G401.6 (cell line): ENCODE measurements around the gene PEX11A.
"Not testable (repeated sequence)": the region's sequence is repeated elsewhere in the genome, so short reads cannot be mapped to it uniquely, and the experiment has no call there.

Experiments
- FAIRE-seq: peaks from 2 replicates; lab custom pipeline; 2012; peaks lifted over from hg19 to GRCh38; lab: Jason Lieb, UNC

Gene PEX11A, protein sequence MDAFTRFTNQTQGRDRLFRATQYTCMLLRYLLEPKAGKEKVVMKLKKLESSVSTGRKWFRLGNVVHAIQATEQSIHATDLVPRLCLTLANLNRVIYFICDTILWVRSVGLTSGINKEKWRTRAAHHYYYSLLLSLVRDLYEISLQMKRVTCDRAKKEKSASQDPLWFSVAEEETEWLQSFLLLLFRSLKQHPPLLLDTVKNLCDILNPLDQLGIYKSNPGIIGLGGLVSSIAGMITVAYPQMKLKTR

DNA sequence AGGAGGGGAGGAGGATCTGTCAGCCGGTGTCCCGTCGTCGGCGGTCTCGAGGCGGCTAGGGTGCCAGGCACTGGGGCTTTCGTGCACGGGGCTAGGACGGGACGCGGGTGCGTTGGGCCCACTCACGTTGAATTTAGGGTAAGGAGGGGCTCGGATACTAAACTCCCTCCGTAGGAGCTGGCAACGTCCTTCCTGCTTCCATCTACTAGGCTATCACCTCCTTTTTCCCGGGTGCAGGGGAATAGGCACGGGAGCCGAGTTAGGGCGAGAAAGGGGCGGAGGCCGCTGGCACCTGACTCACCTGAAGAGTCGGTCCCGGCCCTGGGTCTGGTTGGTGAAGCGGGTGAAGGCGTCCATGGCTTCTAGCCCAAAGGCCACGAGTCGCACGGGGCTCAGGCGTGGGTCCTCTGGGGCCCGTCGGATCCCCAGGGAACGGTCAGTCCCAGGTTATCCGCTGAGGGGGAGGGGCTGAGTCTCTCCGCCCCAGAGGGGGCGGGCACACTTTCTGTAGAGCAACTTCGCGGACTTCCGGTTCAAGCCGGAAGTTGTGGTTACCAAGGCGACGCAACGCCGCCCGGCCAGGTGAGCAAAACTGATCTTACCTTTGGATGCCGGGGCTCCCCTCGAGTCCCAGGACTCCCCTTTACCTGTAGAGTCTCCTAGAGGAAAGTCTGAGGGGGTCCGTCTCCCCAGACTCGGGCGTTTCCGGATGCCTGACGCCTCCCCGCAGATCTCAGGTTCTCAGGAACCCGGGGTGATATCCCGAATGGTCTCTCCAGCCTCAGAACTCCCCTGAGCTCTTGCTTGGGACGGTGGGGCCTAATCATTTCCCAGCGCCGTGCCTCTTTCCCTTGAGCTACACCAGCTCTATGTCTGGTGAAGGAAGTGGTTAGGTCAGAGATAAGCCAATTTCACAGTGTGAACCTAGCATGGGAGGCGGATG, at the start of gene PEX11A, which contains the start of gene WDR93:
Gene PEX11A, minus strand, starts transcription at position 479 of the 943 bp plus-strand sequence. Its CDS starts 122 bp downstream, at position 357.
Gene WDR93, plus strand, starts transcription at position 536 of the 943 bp plus-strand sequence. CDS start 10,936 bp downstream, outside the sequence.
- FAIRE-seq, result peak; percentile 57

DNA sequence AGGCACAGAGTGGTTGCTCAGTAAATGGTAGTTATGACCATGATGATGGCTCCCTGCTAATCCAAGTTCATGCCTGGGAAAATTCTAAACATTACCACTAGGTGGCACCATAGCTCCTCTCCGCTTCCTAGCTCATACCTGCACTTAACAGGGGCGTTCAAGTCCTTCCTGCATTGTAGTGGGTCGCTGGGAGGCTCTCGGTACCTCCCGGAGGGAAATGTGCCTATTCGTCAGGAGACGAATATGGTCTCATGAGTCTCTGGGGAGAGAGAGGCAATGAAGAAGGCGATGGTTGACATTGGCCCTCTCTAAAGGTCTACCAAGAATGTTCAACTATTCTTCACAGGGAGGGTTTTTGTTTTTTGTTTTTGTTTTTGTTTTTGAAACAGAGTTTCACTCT, 49.6 kb upstream of the PEX11A start:
- FAIRE-seq, result peak; percentile 90

DNA sequence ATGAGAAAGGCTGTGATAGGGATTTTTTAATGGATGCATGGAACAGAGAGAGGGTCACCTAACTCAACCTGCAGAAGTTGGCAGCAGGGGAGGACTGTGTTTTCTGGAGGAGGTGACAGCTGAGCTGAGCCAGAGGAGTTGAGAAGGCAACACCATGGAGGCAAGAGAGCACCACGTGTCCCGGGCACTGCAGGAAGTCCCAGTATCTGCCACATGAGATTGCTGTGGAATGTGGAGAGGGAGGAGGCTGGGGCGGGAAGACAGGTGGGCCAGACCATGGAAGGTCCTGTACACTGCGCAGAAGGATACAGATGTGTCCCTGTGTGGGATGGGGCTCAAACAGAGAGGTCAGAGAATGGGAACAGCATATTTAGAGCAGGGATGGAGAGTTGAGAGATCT, 45.2 kb upstream of the PEX11A start:
- FAIRE-seq, result no peak

DNA sequence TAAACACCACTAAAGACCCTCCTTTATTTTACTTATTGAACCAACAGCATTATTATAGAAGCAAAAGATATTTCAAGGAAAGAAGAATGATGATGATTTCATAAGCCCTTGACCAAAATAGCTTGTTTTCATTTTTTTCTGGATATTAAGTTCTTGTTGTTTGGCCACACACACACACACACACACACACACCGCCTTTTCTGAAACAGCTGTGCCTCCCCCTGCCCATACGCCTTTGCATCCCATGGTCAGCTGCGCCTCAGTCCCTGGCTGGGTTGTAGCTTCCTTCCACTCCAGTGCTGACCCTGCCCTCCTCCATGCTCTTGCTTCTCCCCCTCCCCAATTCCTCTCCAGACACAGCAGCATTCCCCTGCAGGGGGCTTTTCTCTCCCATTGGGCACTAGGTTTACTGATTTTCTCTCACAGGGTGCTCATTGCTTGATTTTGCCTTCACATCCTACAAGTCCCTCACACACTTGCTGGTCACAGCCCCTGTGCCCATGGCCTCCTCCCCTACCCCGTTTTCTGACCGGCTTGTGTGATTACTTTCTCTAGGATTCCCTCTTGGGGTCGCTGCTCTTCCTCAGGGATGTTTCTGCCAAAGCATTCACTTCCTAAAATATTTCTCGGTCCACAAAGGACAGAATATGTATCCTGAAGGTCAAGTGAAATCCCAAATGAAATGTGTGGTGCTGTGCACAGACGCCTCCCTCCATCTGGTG, 42.1 kb upstream of the PEX11A start:
- no peak for FAIRE-seq

DNA sequence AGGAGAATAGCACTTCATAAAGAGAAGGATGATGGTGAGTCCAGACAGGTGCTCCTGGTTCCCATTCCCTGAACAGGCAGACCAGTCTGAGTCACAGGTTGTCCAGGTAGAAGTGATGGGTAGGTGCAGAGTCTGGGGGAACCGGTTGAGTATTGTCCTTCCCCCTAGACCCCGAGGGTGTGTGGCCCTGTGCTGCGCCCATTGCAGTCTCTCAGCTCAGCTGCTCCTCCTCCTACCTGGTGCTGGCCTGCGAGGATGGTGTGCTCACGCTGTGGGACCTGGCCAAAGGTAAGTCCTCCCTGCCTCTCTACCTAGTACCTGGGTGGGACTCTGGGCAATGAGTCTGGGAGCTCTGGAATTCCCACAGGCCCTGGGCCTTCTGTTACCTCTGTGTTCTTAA, 40.7 kb upstream of the PEX11A start:
- FAIRE-seq, result no peak

DNA sequence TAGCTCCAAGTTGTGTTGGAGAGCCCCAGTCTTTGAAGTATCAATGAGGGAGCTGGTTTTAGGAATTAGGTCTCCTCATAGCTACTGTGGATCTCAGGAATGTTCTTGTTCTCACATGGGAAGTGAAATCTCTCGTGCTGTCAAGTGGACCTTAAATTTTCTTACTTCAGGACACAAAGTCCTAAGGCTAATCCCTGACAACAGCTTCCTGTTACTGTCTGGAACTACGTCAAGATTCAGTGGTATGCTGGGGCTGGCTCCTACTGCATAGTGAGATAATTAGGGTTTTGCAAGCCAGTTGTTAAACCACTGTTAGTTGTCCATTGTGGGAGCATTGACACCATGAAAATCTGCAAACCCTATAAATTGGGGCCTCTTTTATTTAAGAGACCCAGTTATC, 37.7 kb upstream of the PEX11A start:
- no peak for FAIRE-seq

DNA sequence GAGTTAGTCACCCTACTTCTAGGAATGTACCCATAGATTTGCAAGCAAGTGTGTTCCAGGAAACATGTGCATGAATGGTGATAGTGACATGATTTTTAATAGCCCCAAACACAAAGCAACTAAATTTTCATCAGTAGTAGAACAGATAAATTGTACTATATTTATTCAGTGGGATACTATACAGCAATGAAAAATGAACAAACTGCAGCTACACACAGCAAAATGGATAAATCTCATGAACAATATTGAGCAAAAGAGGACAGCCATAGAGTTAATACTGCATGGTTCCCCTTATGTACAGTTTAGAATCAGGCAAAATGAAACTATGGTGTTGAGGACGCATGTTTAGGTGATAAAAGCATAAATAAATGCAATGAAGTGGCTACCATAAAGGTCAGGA, 34.5 kb upstream of the PEX11A start:
- no peak for FAIRE-seq

DNA sequence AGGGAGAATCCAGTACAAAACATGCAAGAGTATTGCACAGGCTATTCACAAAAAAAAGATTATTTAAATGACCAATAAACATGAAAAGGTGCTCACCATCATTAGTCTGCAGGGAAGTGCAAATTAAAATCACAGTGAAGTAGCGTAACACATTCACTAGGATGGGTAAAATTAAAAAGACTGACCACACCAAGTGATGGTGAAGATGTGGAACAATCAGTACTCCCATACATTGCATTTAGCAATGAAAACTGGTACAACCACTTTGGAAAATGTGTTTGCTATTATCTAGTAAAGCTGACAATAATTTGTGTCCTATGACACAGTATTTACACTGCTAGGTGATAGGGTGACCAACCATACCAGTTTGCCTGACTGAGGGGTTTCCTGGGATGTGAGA, 34.1 kb upstream of the PEX11A start:
- no peak for FAIRE-seq

DNA sequence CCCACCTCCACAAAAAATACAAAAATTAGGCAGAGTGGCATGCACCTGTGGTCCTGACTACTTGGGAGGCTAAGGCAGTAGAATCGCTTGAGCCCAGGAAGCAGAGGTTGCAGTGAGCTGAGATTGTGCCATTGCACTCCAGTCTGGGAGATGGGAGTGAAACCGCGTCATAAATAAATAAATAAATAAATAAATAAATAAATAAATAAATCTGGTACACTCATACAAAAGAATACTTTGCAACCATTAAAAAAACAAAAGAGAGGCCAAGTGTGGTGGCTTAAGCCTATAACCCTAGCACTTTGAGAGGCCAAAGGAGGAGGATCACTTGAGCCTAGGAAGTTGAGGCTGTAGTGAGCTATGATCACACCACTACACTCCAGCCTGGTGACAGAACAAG, 32.5 kb upstream of the PEX11A start:
- FAIRE-seq, result no peak

DNA sequence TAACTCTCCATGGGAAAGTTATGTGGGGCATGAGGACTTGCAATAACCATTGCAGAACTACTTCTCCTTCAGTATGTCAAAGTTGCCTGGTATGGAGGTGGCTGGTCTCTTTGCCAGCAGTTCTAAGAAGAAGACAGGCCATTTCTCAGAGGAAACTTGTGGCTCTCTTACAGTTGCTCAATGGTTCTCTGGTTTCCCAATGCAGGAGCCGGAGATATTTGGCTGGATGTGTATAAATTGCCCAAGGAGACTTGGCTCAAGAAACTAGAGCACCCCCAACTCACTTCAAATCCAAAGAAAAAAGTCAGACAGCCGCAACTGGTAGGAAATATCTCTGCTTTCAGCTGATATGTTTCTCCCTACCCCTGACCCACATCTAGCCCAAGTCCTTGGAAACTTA, 24.2 kb upstream of the PEX11A start:
- no peak for FAIRE-seq

DNA sequence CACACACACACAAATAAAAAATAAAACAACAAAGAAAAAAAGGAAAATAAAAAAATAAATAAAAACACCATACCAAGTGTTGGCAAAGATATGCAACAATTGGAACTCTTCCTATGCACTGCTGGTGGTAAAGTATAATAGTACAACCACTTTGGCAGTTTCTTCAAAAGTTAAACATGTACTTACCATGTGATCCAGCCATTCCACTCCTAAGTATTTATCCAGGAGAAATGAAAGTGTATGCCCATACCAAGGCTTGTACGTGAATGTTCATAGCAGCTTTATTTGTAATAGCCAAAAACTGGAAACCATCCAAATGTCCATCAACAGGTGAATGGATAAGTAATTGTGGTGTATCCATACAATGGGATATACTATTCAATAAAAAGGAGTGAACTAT, 17.0 kb upstream of the PEX11A start:
- no peak for FAIRE-seq

DNA sequence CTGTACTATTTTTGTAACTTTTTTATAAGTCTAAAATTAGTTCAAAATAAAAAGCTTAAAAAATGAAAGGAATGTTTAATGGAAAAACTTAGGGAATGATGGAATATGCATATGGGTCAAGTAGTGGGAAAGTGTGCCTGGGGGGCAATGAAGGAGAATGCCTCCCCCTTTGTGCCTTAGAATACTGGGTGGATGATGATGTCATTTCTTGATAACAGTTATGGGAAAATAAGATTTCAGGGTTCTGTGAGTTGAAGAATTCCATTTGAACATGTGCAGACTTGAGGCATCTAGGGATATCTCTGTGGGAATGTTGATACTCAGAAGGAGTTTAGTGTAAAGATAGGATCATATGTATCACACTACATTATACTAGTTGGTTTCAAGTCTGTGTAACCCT, 13.9 kb upstream of the PEX11A start:
- FAIRE-seq, result no peak

DNA sequence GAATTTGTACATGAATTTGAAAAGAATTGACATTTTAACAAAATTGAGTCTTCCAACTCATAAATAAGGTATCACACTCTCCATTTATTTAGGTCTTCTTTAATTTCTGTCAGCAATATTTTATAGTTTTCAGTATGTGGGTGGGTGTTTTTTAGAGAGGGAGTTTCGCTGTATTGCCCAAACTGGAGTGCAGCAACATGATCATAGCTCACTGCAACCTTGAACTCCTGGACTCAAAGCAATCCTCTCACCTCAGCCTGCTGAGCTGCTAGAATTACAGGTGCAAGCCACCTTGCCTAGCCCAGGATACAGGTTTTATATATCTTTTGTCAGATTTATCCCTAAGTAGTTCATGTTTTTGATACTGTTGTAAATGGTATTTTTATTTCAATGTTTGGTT, 4.6 kb upstream of the PEX11A start:
- FAIRE-seq, result no peak

DNA sequence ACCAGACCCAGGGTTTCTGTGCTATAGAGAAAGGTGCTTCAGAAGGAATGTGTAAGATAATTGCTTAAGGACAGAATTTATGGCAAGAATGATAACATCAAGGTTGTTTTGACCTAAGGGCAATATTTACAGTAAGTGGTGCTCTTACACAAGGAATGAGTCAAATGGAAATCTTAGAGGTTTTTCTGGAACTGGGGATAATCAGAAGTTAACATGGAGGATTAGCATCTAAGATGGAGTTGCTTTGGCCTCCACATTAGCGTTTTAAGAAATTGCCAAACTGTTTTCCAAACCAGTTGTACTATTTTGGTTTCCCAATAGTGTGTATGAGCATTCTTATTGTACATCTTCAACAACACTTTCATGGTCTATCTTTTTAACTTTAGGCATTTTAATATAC, 3.1 kb upstream of the PEX11A start:
- no peak for FAIRE-seq

DNA sequence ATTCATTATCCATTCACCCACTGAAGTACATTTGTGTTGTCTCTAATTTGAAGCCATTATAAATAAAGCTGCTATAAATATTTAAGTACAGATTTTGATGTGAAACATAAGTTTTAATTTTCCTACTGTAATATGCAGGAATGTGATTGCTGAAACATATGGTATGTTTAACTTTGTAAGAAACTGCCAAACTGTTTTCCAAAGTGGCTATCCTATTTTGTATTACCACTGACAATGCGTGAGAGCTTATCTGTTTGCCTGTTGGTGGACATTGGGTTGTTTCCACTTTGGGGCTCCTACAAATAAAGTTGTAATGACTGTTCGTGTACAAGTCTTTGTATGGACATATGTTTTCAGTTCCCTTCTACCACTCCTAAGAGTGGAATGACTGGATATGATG, 2.5 kb upstream of the PEX11A start:
- no peak for FAIRE-seq

DNA sequence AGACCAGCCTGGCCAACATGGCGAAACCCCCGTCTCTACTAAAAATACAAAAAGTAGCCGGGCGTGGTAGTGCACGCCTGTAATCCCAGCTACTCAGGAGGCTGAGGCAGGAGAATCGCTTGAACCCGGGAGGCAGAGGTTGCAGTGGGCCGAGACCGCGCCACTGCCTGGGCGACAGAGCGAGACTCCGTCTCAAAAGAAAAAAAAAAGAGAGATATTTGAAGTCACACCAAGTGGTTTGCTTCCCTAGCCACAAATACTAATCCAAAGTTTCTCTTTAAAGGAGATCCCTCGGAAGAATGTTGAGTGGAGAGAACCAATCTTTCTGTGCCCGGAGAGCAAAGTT, 651 bp downstream of the PEX11A start:
- FAIRE-seq, result not testable (repeated sequence)

DNA sequence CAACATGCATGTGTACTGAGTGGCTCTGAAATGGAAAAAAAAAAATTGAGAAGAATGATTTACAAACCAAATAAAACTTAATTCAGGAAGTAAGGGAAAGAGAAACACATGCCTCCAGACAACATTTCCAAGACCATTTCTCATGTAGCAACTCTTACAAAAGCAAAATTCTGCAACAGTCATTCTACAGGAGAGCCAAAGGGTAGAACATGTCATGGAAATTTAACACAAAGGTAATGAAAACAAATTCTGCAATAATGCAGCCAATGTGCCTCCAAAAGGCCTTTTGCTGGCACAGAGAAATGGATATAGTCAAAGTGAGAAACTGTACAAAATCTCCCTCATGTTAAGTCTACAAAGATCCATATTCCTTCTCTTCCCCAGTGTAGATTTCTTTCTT, 4.0 kb downstream of the PEX11A start:
- FAIRE-seq, result no peak

DNA sequence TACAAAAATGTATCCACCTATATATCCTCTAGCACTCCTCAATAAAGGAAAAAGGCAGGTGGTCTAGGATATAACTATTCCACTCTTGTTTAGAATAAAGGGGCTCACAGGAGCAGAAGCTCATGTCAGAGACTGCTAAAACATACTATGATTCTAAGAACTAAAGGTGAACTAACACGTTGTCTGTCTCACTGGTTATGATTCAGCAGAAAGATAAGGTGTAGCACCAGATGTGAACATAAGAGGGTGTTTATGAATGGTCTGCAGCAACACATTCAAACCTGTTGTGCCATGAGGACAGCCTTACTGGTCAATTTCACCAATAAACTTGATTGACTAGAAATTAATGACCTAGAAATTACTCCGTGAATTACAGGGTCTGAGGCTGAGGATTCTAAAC, 4.6 kb downstream of the PEX11A start:
- FAIRE-seq, result no peak

DNA sequence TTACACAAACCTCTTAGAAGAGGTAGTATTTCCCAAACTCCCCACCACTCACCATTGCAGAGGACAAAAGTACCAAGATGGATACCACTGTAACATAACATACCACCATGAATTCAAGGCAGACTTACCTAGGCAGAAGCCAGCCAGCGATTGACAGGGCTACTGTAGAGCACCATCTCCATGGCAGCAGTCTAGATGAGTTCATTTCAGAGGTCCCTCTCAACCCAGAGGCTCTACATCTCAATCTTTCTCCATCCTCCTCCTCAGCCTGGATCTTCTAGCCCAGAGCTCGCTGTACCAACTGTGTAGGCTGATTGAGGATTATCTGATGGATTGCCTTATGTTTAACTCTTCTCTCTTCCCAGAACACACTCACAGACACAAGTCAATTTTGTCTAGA, 9.4 kb downstream of the PEX11A start:
- FAIRE-seq, result no peak

DNA sequence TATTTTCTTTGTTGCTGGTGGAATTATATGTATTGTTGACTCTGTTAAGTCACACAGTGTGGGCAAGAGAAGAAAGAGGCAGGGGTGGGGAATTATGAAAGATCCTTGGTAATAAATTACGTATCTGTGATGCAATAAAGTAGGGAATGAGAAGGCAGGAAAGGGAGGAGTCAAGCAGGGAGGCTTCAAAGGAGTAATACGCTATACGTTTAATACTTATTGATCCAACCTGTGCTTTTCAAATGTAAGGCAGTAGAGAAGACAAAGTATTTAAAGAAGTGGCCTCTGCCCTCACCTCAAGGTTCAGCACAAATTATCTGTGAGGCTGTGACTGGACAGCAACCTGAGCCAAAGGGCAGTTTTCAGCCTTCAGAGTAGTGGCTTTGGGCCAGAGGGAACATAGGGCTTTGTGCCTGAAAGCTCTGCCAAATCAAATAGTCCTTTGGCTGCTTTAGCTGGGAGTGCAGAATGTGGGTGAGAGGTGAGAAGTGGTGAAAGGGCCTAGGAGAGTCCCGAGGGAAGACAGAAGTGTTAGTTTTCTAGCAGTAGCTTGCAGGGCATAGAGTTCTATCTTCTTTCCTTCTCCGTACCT, 10.2 kb downstream of the PEX11A start:
- no peak for FAIRE-seq

DNA sequence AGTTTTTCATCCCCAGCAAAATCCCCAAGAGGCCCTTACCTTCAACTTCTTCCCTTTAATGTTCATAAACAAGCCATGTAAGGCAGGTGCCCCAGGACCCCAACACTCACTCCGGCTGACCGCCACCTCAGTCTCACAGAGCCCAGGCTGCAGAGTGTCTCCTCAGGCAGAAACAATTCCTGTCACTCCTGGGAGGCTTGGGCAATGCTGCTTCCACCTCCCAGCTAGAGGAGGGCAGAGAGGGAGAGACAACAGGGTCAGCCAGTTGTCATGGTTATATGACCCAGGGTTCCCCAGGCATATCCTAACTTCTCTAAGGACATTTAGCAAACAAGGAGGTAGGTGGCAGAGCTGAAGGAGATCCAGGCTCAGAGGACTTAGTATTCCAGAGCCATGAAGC, 11.3 kb downstream of the PEX11A start, which contains the start of gene PLIN1:
Gene PLIN1, minus strand, starts transcription at position 156 of the 400 bp plus-strand sequence. CDS start 1,878 bp downstream, outside the sequence.
- FAIRE-seq, result no peak

DNA sequence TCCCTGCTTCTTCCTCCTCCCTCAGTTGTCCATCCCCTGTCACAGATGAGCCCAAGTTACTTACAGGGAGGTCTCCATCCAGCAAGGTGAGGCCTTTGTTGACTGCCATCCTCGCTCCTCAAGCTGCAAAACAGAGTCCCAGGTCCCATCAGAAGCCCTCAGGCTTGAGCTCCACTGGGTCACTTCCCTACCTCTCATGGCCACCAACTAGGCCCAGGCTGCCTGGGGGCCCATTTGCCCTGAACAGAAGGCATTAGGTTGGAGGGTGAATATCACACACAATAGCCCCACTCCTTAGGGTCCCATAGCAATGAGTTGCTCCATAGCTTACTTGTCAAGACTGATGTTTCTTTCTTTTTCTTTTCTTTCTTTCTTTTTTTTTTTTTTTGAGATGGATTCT, 13.2 kb downstream of the PEX11A start:
- no peak for FAIRE-seq
